K562 (cell line): ENCODE results near the gene PLA2G12B. TPM values are rescaled to one million over a fixed set of nuclear protein-coding genes. Genes with fewer than 3 reads are reported as not detected.

Experiments
- ARID1B ChIP-seq: fragments of 450-650 bp; IDR thresholded peaks from 2 replicates; pipeline ENCODE4 v1.6.1; 2016; ENCODE audit warnings: antibody characterized with exemption, mild to moderate bottlenecking, inconsistent platforms
- ARNT ChIP-seq, 2 experiments: fragments of 450-650 bp; IDR thresholded peaks; 2 replicates each; pipeline ENCODE4 v1.6.1; 2016; ENCODE audit warnings: mild to moderate bottlenecking in 1 of 2
- ATF7 ChIP-seq: fragments of 450-650 bp; IDR thresholded peaks from 2 replicates; pipeline ENCODE4 v1.7.1; 2014; ENCODE audit warnings: mild to moderate bottlenecking, moderate library complexity
- CBFA2T3 ChIP-seq: fragments of 450-650 bp; IDR thresholded peaks from 2 replicates; pipeline ENCODE4 v1.6.1; 2017
- CSDE1 ChIP-seq, 2 experiments: fragments of 450-650 bp; IDR thresholded peaks; 2 replicates each; pipeline ENCODE4 v1.6.1; 2016; ENCODE audit warnings: mild to moderate bottlenecking in 1 of 2
- E2F4 ChIP-seq: sonication (generic); formaldehyde crosslinking; IDR thresholded peaks from 2 replicates; pipeline ENCODE4 v1.8.0; 2022; ENCODE audit warnings: mild to moderate bottlenecking, low read depth, missing genetic modification reagents
- HDAC1 ChIP-seq, 2 experiments: fragments of 450-650 bp; IDR thresholded peaks; 2 replicates each; pipeline ENCODE4 v1.6.1; 2016 to 2017; ENCODE audit warnings: inconsistent platforms in 1 of 2, mild to moderate bottlenecking in 1 of 2, moderate library complexity in 1 of 2
- KLF16 ChIP-seq: IDR thresholded peaks from 2 replicates; pipeline ENCODE4 v1.6.1; 2016; ENCODE audit warnings: antibody characterized with exemption
- MTA2 ChIP-seq: fragments of 450-650 bp; IDR thresholded peaks from 2 replicates; pipeline ENCODE4 v1.6.1; 2016; ENCODE audit warnings: low read depth
- PRDM10 ChIP-seq: fragments of 450-650 bp; IDR thresholded peaks from 2 replicates; pipeline ENCODE4 v1.6.1; 2018; ENCODE audit not compliant: partially characterized antibody
- RBM15 ChIP-seq: fragments of 200-400 bp; formaldehyde crosslinking; IDR thresholded peaks from 2 replicates; pipeline ENCODE4 v1.6.1; 2018; ENCODE audit warnings: mild to moderate bottlenecking, low read length, moderate library complexity; ENCODE audit not compliant: insufficient read depth
- RBM22 ChIP-seq: fragments of 200-400 bp; formaldehyde crosslinking; IDR thresholded peaks from 2 replicates; pipeline ENCODE4 v1.6.1; 2018; ENCODE audit warnings: low read length, low read depth; ENCODE audit not compliant: poor library complexity, severe bottlenecking
- SMARCA4 ChIP-seq: fragments of 450-650 bp; IDR thresholded peaks from 2 replicates; pipeline ENCODE4 v1.6.1; 2016
- TEAD4 ChIP-seq, 2 experiments: sonication (generic) in 1 of 2; formaldehyde crosslinking in 1 of 2; IDR thresholded peaks; 2 replicates each; pipeline versions ENCODE4 v1.6.1 to v1.8.0; 2012 to 2022; ENCODE audit warnings: borderline replicate concordance in 1 of 2, inconsistent platforms in 1 of 2, low read length in 1 of 2, mild to moderate bottlenecking in 1 of 2, missing genetic modification reagents in 1 of 2
- TFAP4 ChIP-seq: sonication (generic); formaldehyde crosslinking; IDR thresholded peaks from 2 replicates; pipeline ENCODE4 v1.8.0; 2022; ENCODE audit warnings: missing genetic modification reagents, mild to moderate bottlenecking, moderate library complexity, borderline replicate concordance
- XRCC5 ChIP-seq: fragments of 200-400 bp; formaldehyde crosslinking; IDR thresholded peaks from 2 replicates; pipeline ENCODE4 v1.6.1; 2017; ENCODE audit warnings: low read depth, mild to moderate bottlenecking, low read length
- ZNF408 ChIP-seq: fragments of 250-450 bp; sonication (Bioruptor Pico); IDR thresholded peaks from 2 replicates; pipeline ENCODE4 v1.4.0; 2020; ENCODE audit warnings: low read depth, mild to moderate bottlenecking, moderate library complexity
- polyA plus RNA-seq, 8 experiments: library from polyadenylated mRNA; depleted of rRNA in 4 of 8; stranded (reverse) in 5 of 8; unstranded in 3 of 8; fragments of >200 nt; fragmentation: Nextera tagmentation in 2 of 8; fragmentation: Illumina TruSeq in 1 of 8; extraction: Ambion mirVana in 2 of 8; extraction: Trizol in 1 of 8; gene quantifications; 2 replicates each; pipeline versions ENCODE4 v1.2.1 to v1.2.3, GENCODE V29; 2011 to 2014; ENCODE audit warnings: inconsistent platforms in 1 of 8, missing spikeins in 1 of 8
- total RNA-seq, 7 experiments: library from RNA; depleted of rRNA in 6 of 7; stranded (reverse); fragments of >200 nt in 6 of 7; fragmentation: Illumina TruSeq in 2 of 7; extraction: Trizol in 2 of 7; gene quantifications; 2 replicates each; pipeline versions ENCODE4 v1.2.1 to v1.2.3, GENCODE V29; 2011 to 2021; ENCODE audit warnings: low replicate concordance in 1 of 7
- TF ChIP-seq, protein P1 (sequence below): sonication (generic); formaldehyde crosslinking; IDR thresholded peaks from 2 replicates; pipeline ENCODE4 v1.8.0; 2022; ENCODE audit warnings: mild to moderate bottlenecking, missing genetic modification reagents
- TF ChIP-seq, protein P2 (sequence below): fragments of 450-650 bp; formaldehyde crosslinking; IDR thresholded peaks from 2 replicates; pipeline ENCODE4 v1.4.0; 2020; ENCODE audit warnings: mild to moderate bottlenecking, moderate library complexity

Gene PLA2G12B
- total and polyA plus RNA-seq, 9 of the 15 experiments (the other 6 are each of a cell fraction or from before 2014, with no cell fraction given), result not detected

GRCh38 chr10:72981882-72982529 lies 27.4 kb upstream of the PLA2G12B start (continued):
- TF ChIP-seq, protein P1, sequence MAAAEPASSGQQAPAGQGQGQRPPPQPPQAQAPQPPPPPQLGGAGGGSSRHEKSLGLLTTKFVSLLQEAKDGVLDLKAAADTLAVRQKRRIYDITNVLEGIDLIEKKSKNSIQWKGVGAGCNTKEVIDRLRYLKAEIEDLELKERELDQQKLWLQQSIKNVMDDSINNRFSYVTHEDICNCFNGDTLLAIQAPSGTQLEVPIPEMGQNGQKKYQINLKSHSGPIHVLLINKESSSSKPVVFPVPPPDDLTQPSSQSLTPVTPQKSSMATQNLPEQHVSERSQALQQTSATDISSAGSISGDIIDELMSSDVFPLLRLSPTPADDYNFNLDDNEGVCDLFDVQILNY (CRISPR knock-in tag), result no peak
- TF ChIP-seq RBM15 (no peak), HDAC1 (IDR thresholded peaks at IDR 0.05) (peak in 1 of 2 experiments; percentile 27; a peak in 1 of 4 replicates), PRDM10 (peak; percentile 11), SMARCA4 (peak; percentile 54; the same call in 1 of the 2 replicates), KLF16 (no peak), XRCC5 (no peak), TEAD4 (IDR thresholded peaks at IDR 0.05; ENCODE audit: low read length) (peak; percentile 62; the same call in 1 of the 2 replicates), TEAD4 (CRISPR knock-in tag; IDR thresholded peaks at IDR 0.05; ENCODE audit: borderline replicate concordance) (no peak), ARNT (IDR thresholded peaks at IDR 0.05) (peak in 1 of 2 experiments; percentile 57; a peak in 1 of 4 replicates), ATF7 (peak; percentile 46), MTA2 (peak; percentile 72), TFAP4 (CRISPR knock-in tag) (peak; percentile 65; the same call in 1 of the 2 replicates), CBFA2T3 (peak; percentile 89), ZNF408 (CRISPR knock-in tag) (no peak), RBM22 (no peak), E2F4 (no peak), ARID1B (peak; percentile 89), CSDE1 (IDR thresholded peaks at IDR 0.05) (no peak)
- TF ChIP-seq, protein P2, sequence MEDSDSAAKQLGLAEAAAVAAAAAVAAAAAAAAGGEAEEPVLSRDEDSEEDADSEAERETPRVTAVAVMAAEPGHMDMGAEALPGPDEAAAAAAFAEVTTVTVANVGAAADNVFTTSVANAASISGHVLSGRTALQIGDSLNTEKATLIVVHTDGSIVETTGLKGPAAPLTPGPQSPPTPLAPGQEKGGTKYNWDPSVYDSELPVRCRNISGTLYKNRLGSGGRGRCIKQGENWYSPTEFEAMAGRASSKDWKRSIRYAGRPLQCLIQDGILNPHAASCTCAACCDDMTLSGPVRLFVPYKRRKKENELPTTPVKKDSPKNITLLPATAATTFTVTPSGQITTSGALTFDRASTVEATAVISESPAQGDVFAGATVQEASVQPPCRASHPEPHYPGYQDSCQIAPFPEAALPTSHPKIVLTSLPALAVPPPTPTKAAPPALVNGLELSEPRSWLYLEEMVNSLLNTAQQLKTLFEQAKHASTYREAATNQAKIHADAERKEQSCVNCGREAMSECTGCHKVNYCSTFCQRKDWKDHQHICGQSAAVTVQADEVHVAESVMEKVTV (CRISPR knock-in tag), result no peak
